Esophagus squamous epithelium (tissue), 5 donors: ENCODE data around the gene PROB1. TPM values are rescaled to one million over a fixed set of nuclear protein-coding genes. Genes with fewer than 3 reads are reported as not detected.

Source experiments
- DNase-seq: peaks from one replicate; lab custom pipeline; 2025; lab: John Stamatoyannopoulos, UW
- H3K27ac ChIP-seq, 4 donors: fragments of 200-600 bp; sonication (generic); one replicate each; pipeline ENCODE4 v1.5.1; 2016 to 2019; ENCODE audit warnings: mild to moderate bottlenecking in 1 of 4
- H3K27me3 ChIP-seq, 4 donors: fragments of 200-600 bp; sonication (generic); 1 replicate in 3 of 4; 2 replicates in 1 of 4; pipeline versions ENCODE4 v1.5.1 to v1.6.0; 2017 to 2021; ENCODE audit warnings: antibody characterized with exemption in 1 of 4
- H3K36me3 ChIP-seq, 3 donors: fragments of 200-600 bp; sonication (generic); one replicate each; pipeline ENCODE4 v1.5.1; 2016 to 2019
- H3K4me1 ChIP-seq, 3 donors: fragments of 200-600 bp; sonication (generic); one replicate each; pipeline ENCODE4 v1.5.1; 2017 to 2019
- H3K4me3 ChIP-seq, 4 donors: fragments of 200-600 bp; sonication (generic); 1 replicate in 3 of 4; 2 replicates in 1 of 4; pipeline ENCODE4 v1.5.1; 2016 to 2019; ENCODE audit warnings: mild to moderate bottlenecking in 2 of 4, moderate library complexity in 1 of 4
- H3K9me3 ChIP-seq, 3 donors: fragments of 200-600 bp; sonication (generic); one replicate each; pipeline ENCODE4 v1.5.1; 2016 to 2019
- CTCF ChIP-seq, 6 experiments: fragments of 450-650 bp in 4 of 6; fragments of 200-600 bp in 2 of 6; sonication (generic) in 2 of 6; IDR thresholded peaks; one replicate each; pipeline ENCODE4 v1.5.1; 2016 to 2019; ENCODE audit warnings: antibody characterized with exemption in 6 of 6, mild to moderate bottlenecking in 4 of 6, moderate library complexity in 4 of 6
- POLR2A ChIP-seq, 4 donors: fragments of 450-650 bp; IDR thresholded peaks; one replicate each; pipeline ENCODE4 v1.6.1; 2017; ENCODE audit warnings: antibody characterized with exemption in 4 of 4, mild to moderate bottlenecking in 4 of 4, moderate library complexity in 3 of 4
- WGBS, 2 donors: methylation state at CpG; one replicate each; pipeline ENCODE4 v1.1.5; 2018; 5-methylcytosine and 5-hydroxymethylcytosine counted together
- intact Hi-C: fragments of 100-400 bp; cut with DNase I; formaldehyde crosslinking; loops from one replicate; pipeline ENCODE4 v1.15.0; 2022
- total RNA-seq, 4 donors: library from RNA; depleted of rRNA; stranded (reverse); fragments of >200 nt; gene quantifications; one replicate each; pipeline ENCODE4 v1.1.0, GENCODE V29; 2016
- donor health status: DM: yes; HTN: yes; CAD: no.

PROB1 gene
- total RNA-seq, 4 donors from 2014 or later, result 0.95 to 1.8 (median 1.0) TPM

GRCh38 chr5:139378101-139378825 is 16.6 kb downstream of the PROB1 start:
- Histone ChIP-seq H3K36me3 (peaks cover 0 to 9% (median 0%) of the 10 kb centered on the region in 3 donors), H3K27me3 (no peaks in the 10 kb centered on the region), H3K4me3 (no peak overlapping the region), H3K4me1 (peaks cover 5 to 27% (median 6%) of the 10 kb centered on the region in 3 donors), H3K9me3 (no peaks in the 10 kb centered on the region), H3K27ac (no peak overlapping the region)
- 81 to 83% methylated on average over 26 to 40 of the region's 47 CpGs for WGBS, 2 donors
- TF ChIP-seq POLR2A (IDR thresholded peaks at IDR 0.05) (no peak), CTCF (IDR thresholded peaks at IDR 0.05) (no peak)
- DNase-seq, result no peak
- intact Hi-C loops, result no loop called here

GRCh38 chr5:139377226-139377625 is 17.7 kb downstream of the PROB1 start:
- H3K36me3 ChIP-seq, result peaks cover 0 to 19% (median 0%) of the 10 kb centered on the region in 3 donors
- DNase-seq, result no peak
- H3K4me1 ChIP-seq, result peaks cover 5 to 31% (median 6%) of the 10 kb centered on the region in 3 donors
- H3K9me3 ChIP-seq, result no peaks in the 10 kb centered on the region
- 82 to 100% methylated on average over 2 to 3 of the region's 3 CpGs for WGBS, 2 donors
- H3K27ac ChIP-seq, result no peak overlapping the region
- TF ChIP-seq POLR2A (IDR thresholded peaks at IDR 0.05) (no peak), CTCF (IDR thresholded peaks at IDR 0.05) (no peak)
- H3K27me3 ChIP-seq, result no peaks in the 10 kb centered on the region
- intact Hi-C loops, result no loop called here
- H3K4me3 ChIP-seq, result no peak overlapping the region

GRCh38 chr5:139376364-139376763 is 18.5 kb downstream of the PROB1 start:
- H3K27me3 ChIP-seq, result no peaks in the 10 kb centered on the region
- no peak for DNase-seq
- H3K4me1 ChIP-seq, result peaks cover 5 to 31% (median 6%) of the 10 kb centered on the region in 3 donors
- H3K27ac ChIP-seq, result no peak overlapping the region
- no peak for TF ChIP-seq CTCF (IDR thresholded peaks at IDR 0.05)
- no peak for TF ChIP-seq POLR2A (IDR thresholded peaks at IDR 0.05)
- WGBS, 2 donors, result 90% methylated on average over 7 of the region's 7 CpGs
- H3K36me3 ChIP-seq, result peaks cover 0 to 28% (median 0%) of the 10 kb centered on the region in 3 donors
- no peak overlapping the region for H3K4me3 ChIP-seq
- H3K9me3 ChIP-seq, result no peaks in the 10 kb centered on the region
- intact Hi-C loops, result no loop called here

GRCh38 chr5:139374909-139375308 is 20.0 kb downstream of the PROB1 start:
- Histone ChIP-seq H3K4me1 (peaks cover 5 to 31% (median 6%) of the 10 kb centered on the region in 3 donors), H3K9me3 (no peaks in the 10 kb centered on the region), H3K27me3 (no peaks in the 10 kb centered on the region), H3K36me3 (peaks cover 0 to 42% (median 11%) of the 10 kb centered on the region in 3 donors), H3K27ac (no peak overlapping the region), H3K4me3 (no peak overlapping the region)
- WGBS, 2 donors, result 78 to 100% methylated on average over 2 of the region's 2 CpGs
- no peak for TF ChIP-seq POLR2A (IDR thresholded peaks at IDR 0.05)
- no peak for TF ChIP-seq CTCF (IDR thresholded peaks at IDR 0.05)
- intact Hi-C loops, result no loop called here
- no peak for DNase-seq
